Ovary (tissue), 9 donors: Measurements from ENCODE around the gene C11orf54. TPM values are rescaled to one million over a fixed set of nuclear protein-coding genes. Genes with fewer than 3 reads are reported as not detected.

Experiments used
- DNase-seq, 5 donors: peaks; one replicate each; pipeline ENCODE4 v3.0.0-alpha.2; 2019 to 2020
- H3K27ac ChIP-seq, 2 donors: fragments of 200-600 bp; one replicate each; pipeline versions ENCODE4 v1.5.1 to v1.8.0; 2019 to 2022
- H3K27me3 ChIP-seq: fragments of 200-600 bp; one replicate; pipeline ENCODE4 v1.8.0; 2022
- H3K36me3 ChIP-seq: fragments of 200-600 bp; sonication (generic); one replicate; pipeline ENCODE4 v1.5.1; 2019
- H3K4me1 ChIP-seq: one replicate; pipeline ENCODE4 v1.8.1; 2013; ENCODE audit warnings: mild to moderate bottlenecking, moderate library complexity; ENCODE audit not compliant: insufficient read depth
- H3K4me3 ChIP-seq: fragments of 200-600 bp; sonication (generic); one replicate; pipeline ENCODE4 v1.5.1; 2017
- H3K9me3 ChIP-seq, 2 donors: fragments of 200-600 bp in 1 of 2; sonication (generic) in 1 of 2; one replicate each; pipeline versions ENCODE4 v1.5.1 to v1.8.1; 2013 to 2019; ENCODE audit warnings: mild to moderate bottlenecking in 1 of 2, moderate library complexity in 1 of 2
- EP300 ChIP-seq: sonication (generic); formaldehyde crosslinking; IDR thresholded peaks from one replicate; pipeline ENCODE4 v1.6.1; 2017; ENCODE audit warnings: antibody characterized with exemption
- POLR2A ChIP-seq: fragments of 450-650 bp; IDR thresholded peaks from one replicate; pipeline ENCODE4 v1.6.1; 2017; ENCODE audit warnings: antibody characterized with exemption, mild to moderate bottlenecking, moderate library complexity
- WGBS, 3 donors: extraction: QIAGEN DNeasy Blood & Tissue Kit in 1 of 3; methylation state at CpG; one replicate each; pipeline versions ENCODE4 v1.1.5 to v1.1.7; 2013 to 2017; 5-methylcytosine and 5-hydroxymethylcytosine counted together
- intact Hi-C, 4 donors: fragments of 100-400 bp; cut with DNase I; formaldehyde crosslinking; loops; one replicate each; pipeline versions ENCODE4 v1.11.0 to v1.15.1; 2022 to 2023
- polyA plus RNA-seq, 2 donors: library from polyadenylated mRNA; stranded (reverse); fragments of 200-250 nt in 1 of 2; fragments of 350-450 nt in 1 of 2; fragmentation: Illumina TruSeq in 1 of 2; extraction: RNeasy Lipid Tissue Mini Kit (QIAGEN cat#74804) in 1 of 2; gene quantifications; one replicate each; pipeline ENCODE4 v1.2.3, GENCODE V29; 2013 to 2014
- total RNA-seq, 7 donors: library from RNA; depleted of rRNA in 2 of 7; stranded (reverse); fragments of >200 nt in 2 of 7; fragmentation: NEBNext Ultra II Directional in 3 of 7; extraction: Animal tissue kit (Norgen Biotek cat#: 25700) in 3 of 7; gene quantifications; one replicate each; pipeline versions ENCODE4 v1.1.0 to v1.2.4, GENCODE V29; 2016 to 2023
- TF ChIP-seq, protein P1 (sequence below), 3 donors: fragments of 450-650 bp in 2 of 3; fragments of 200-600 bp in 1 of 3; IDR thresholded peaks; one replicate each; pipeline versions ENCODE4 v1.5.1 to v1.8.0; 2016 to 2022; ENCODE audit warnings: antibody characterized with exemption in 3 of 3, mild to moderate bottlenecking in 1 of 3
- donor health status: DM: no; HTN: no; CAD: no; lungs with moderate emphysema.
- donor health status: DM: no; HTN: no; CAD: no.
- donor health status: Bipolar disorder and iron deficiency.
- donor health status: DM: yes; HTN: yes; CAD: no.
- donor health status: DM: no; HTN: no; CAD: no.
- donor health status: DM: yes; HTN: yes; CAD: no.

C11orf54 gene
- total and polyA plus RNA-seq, 9 donors = 22.8 to 48.0 (median 36.0) TPM

DNA sequence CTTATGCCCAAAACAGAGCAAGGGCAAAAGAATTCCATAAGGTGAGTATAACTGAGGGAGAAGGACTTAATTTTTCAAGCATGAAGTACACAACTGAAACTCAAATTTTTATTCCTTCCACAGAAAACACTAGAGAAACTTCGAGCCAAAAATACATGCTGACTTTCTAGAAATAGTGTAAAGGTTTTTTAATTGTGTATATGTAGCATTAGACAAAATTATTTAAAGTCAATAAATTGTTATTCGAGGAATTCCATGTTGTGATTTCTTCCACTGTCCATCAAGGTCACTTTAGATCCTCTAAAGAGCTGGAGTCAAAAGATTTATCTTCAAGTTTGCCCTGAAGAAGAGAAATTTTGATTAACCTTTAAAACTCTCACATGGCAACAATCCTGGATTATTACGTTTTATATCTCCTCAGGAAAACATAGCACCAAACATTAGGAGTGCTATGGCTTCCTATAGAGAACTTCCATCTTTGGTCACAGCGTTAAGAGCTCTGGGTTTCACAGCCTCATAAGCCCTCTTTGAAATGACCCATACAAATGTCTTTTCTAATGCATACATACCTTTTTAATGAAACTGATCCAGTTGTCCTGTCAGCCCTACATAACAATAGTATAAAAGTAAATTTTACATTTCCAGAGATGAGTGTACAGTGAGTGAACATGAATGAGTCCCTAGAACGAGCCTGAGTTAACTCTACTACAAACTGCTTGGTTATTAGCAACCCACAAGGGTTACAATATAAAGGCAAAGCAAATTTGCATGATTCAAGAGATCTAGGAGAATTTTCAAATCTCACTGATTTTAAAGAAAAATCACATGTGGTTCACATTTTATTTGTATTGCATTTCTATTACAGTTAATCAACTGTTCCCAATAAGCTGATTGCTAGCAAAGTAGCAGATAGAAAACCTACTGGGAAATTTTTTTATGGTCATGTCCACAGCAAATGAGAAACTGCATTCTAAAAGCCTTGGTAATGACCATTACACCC is 11.1 kb upstream of the C11orf54 start:
- intact Hi-C loops = no loop called here
- Histone ChIP-seq H3K4me1 (no peaks in the 10 kb centered on the region), H3K4me3 (no peak overlapping the region), H3K9me3 (no peaks in the 10 kb centered on the region), H3K36me3 (no peaks in the 10 kb centered on the region), H3K27ac (no peak overlapping the region), H3K27me3 (no peaks in the 10 kb centered on the region)
- TF ChIP-seq EP300 (no peak), POLR2A (no peak)
- TF ChIP-seq, protein P1, sequence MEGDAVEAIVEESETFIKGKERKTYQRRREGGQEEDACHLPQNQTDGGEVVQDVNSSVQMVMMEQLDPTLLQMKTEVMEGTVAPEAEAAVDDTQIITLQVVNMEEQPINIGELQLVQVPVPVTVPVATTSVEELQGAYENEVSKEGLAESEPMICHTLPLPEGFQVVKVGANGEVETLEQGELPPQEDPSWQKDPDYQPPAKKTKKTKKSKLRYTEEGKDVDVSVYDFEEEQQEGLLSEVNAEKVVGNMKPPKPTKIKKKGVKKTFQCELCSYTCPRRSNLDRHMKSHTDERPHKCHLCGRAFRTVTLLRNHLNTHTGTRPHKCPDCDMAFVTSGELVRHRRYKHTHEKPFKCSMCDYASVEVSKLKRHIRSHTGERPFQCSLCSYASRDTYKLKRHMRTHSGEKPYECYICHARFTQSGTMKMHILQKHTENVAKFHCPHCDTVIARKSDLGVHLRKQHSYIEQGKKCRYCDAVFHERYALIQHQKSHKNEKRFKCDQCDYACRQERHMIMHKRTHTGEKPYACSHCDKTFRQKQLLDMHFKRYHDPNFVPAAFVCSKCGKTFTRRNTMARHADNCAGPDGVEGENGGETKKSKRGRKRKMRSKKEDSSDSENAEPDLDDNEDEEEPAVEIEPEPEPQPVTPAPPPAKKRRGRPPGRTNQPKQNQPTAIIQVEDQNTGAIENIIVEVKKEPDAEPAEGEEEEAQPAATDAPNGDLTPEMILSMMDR (IDR thresholded peaks at IDR 0.05) = no peak
- no peak for DNase-seq
- WGBS, 3 donors = 45 to 69% (median 48%) methylated on average over 5 of the region's 5 CpGs

DNA sequence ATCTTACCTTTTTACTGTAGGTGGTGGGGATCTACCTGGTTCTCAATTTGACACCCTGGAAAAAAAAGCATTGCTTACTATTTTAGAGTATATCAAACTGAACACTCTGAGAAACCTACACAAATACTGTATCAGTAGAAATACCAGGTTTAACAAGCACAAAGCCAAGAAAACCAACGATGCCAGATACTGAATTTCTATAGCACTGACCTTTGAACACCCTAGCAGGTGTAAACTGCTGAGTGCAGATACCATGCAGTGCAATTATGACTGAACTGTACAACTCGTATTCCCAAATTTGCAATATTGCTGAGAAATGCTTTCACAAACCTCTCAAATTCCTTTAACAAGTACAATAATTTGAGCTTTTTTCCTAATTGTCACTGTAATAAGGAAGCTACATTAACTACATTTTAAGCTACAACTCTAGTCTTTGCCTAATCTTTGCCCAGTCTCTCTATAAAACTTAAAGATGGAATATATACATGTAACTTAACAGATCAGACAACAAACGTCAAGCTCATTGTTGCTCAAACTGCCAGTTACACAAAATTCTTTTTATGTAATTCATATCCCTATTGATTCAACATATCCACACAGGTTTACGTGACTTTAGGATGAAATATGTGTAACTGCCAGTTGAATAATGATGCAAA is 9.1 kb upstream of the C11orf54 start:
- intact Hi-C loops = no loop called here
- H3K4me1 ChIP-seq = no peaks in the 10 kb centered on the region
- DNase-seq = no peak
- H3K36me3 ChIP-seq = no peaks in the 10 kb centered on the region
- H3K27me3 ChIP-seq = no peaks in the 10 kb centered on the region
- H3K9me3 ChIP-seq = no peaks in the 10 kb centered on the region
- H3K4me3 ChIP-seq = no peak overlapping the region
- 71 to 76% (median 74%) methylated on average over 4 of the region's 4 CpGs for WGBS, 3 donors
- H3K27ac ChIP-seq = no peak overlapping the region
- no peak for TF ChIP-seq EP300
- TF ChIP-seq POLR2A = no peak
- TF ChIP-seq, protein P1 (IDR thresholded peaks at IDR 0.05) = no peak

DNA sequence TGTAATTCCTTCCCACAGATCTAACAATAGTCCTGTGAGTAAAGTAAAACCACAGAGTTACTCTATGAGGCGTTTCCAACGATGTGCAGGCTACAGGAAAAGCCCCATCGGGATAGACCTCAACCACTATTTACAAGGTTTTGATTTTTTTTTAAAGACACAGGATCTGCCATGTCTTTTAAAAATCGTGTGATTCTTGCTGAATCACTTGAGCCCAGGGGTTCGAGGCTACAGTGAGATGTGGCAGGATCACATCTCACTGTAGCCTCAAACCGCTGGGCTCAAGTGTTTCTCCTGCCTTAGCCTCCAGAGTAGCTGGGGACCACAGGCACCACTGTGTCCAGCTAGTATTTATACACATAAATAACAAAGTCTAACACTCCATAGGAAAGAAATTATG is 8.0 kb upstream of the C11orf54 start:
- Histone ChIP-seq H3K4me1 (no peaks in the 10 kb centered on the region), H3K4me3 (no peak overlapping the region), H3K9me3 (no peaks in the 10 kb centered on the region), H3K36me3 (no peaks in the 10 kb centered on the region), H3K27me3 (no peaks in the 10 kb centered on the region), H3K27ac (no peak overlapping the region)
- TF ChIP-seq POLR2A (no peak), EP300 (no peak)
- TF ChIP-seq, protein P1 (IDR thresholded peaks at IDR 0.05) = no peak
- intact Hi-C loops = no loop called here
- WGBS, 3 donors = 72 to 78% (median 73%) methylated on average over 6 of the region's 6 CpGs
- no peak for DNase-seq

DNA sequence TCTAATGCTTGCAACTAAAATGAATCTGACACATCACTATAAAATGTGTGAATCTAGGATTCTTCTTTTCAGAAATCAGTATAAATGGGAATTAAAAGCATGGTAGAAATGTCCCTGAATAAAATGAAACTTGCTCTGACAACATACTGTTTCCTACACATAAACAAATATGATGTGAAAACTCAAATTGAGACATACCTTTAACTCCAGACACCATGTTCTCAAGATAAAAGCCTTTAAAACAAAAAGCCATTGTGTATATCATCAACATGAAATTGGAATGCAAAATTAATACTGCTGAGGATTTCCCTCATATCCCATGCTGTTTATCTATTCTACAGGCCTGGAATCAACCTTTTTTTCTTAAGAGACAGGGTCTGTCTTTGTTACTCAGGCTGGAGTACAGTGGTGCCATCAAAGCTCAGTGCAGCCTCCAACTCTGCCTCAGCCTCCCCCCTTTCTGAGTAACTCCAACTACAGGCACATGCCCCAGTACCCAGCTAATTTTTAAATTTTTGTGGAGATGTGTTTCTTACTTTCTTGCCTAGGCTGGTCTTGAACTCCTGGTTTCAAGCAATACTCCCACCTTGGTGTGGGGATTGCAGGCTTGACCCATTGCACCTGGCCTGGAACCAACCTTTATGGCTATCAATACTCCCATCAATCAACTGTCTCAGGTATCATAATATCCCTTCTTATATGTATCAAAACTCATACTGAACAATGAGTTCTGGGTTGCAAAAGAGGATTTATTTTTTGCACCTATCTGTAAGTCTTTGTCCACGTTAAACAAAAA is 6.8 kb upstream of the C11orf54 start:
- Histone ChIP-seq H3K4me3 (no peak overlapping the region), H3K27ac (no peak overlapping the region), H3K4me1 (peaks cover 2% of the 10 kb centered on the region), H3K9me3 (no peaks in the 10 kb centered on the region), H3K27me3 (no peaks in the 10 kb centered on the region), H3K36me3 (no peaks in the 10 kb centered on the region)
- WGBS, 3 donors = 63 to 72% (median 65%) methylated on average over 1 of the region's 1 CpG
- no peak for DNase-seq
- no peak for TF ChIP-seq EP300
- no peak for TF ChIP-seq POLR2A
- intact Hi-C loops = no loop called here
